Heart right ventricle (tissue), 16 donors: ENCODE measurements around the gene TRPM3. TPM values are rescaled to one million over a fixed set of nuclear protein-coding genes. Genes with fewer than 3 reads are reported as not detected.

Experiments
- ATAC-seq, 8 donors: fragments of 200-7000 bp; cut with Tn5 transposase; one replicate each; pipeline ENCODE4 v1.9.1; 2020; ENCODE audit warnings: mild to moderate bottlenecking in 8 of 8, moderate library complexity in 8 of 8, moderate number of reproducible peaks in 1 of 8
- DNase-seq, 2 donors: peaks; one replicate each; pipeline ENCODE4 v3.0.0-alpha.2; 2020
- H3K27ac ChIP-seq, 10 donors: fragments of 200-600 bp; sonication (generic) in 2 of 10; one replicate each; pipeline versions ENCODE4 v1.5.0 to v1.8.0; 2020 to 2022; ENCODE audit warnings: mild to moderate bottlenecking in 3 of 10
- H3K27me3 ChIP-seq, 7 donors: fragments of 200-600 bp; one replicate each; pipeline ENCODE4 v1.8.0; 2021 to 2022; ENCODE audit warnings: mild to moderate bottlenecking in 2 of 7
- H3K36me3 ChIP-seq, 9 donors: fragments of 200-600 bp; sonication (generic) in 1 of 9; one replicate each; pipeline versions ENCODE4 v1.5.0 to v1.8.0; 2020 to 2022; ENCODE audit warnings: mild to moderate bottlenecking in 2 of 9
- H3K4me1 ChIP-seq, 9 donors: fragments of 200-600 bp; sonication (generic) in 1 of 9; one replicate each; pipeline versions ENCODE4 v1.5.0 to v1.8.0; 2020 to 2022; ENCODE audit warnings: mild to moderate bottlenecking in 4 of 9
- H3K4me3 ChIP-seq, 10 donors: fragments of 200-600 bp; sonication (generic) in 2 of 10; one replicate each; pipeline versions ENCODE4 v1.5.0 to v1.8.0; 2020 to 2022; ENCODE audit warnings: mild to moderate bottlenecking in 7 of 10, moderate library complexity in 2 of 10
- H3K9me3 ChIP-seq, 11 donors: fragments of 200-600 bp in 10 of 11; sonication (generic) in 2 of 11; one replicate each; pipeline versions ENCODE4 v1.5.0 to v1.8.0; 2013 to 2022; ENCODE audit warnings: mild to moderate bottlenecking in 2 of 11, control low read depth in 1 of 11, moderate library complexity in 1 of 11
- CTCF ChIP-seq, 9 donors: fragments of 200-600 bp; sonication (generic) in 2 of 9; IDR thresholded peaks; one replicate each; pipeline versions ENCODE4 v1.5.0 to v1.8.0; 2021 to 2022; ENCODE audit warnings: antibody characterized with exemption in 9 of 9, mild to moderate bottlenecking in 5 of 9, moderate library complexity in 1 of 9
- whole genome bisulfite sequencing, 2 donors: extraction: QIAGEN DNeasy Blood & Tissue Kit; methylation state at CpG; one replicate each; pipeline ENCODE4 v1.1.7; 2013; ENCODE audit warnings: inconsistent platforms in 1 of 2; 5-methylcytosine and 5-hydroxymethylcytosine counted together
- intact Hi-C, 10 donors: fragments of 100-400 bp; cut with DNase I; formaldehyde crosslinking; loops; one replicate each; pipeline versions ENCODE4 v1.11.1 to v1.14.2; 2022
- polyA plus RNA-seq, 2 donors: library from polyadenylated mRNA; stranded (reverse); fragments of 200-250 nt; gene quantifications; one replicate each; pipeline ENCODE4 v1.2.3, GENCODE V29; 2013
- total RNA-seq, 10 donors: library from RNA; stranded (reverse); fragmentation: NEBNext Ultra II Directional in 3 of 10; extraction: Animal tissue kit (Norgen Biotek cat#: 25700) in 3 of 10; gene quantifications; one replicate each; pipeline versions ENCODE4 v1.2.1 to v1.2.4, GENCODE V29; 2021 to 2023
- donor health status: Arrhythmogenic right ventricular cardiomyopathy.
- donor health status: ischemic (EF 13 %, LVEDD 7.1; RV severe dilation, severe dysfunction).
- donor health status: healthy with polysubstance abuse.
- donor health status: DM: no; HTN: yes; CAD: no.
- donor health status: DM: no; HTN: no; CAD: no.
- donor health status: ischemic (EF 25% LVEDD 6.9; RV normal size, moderate dysfunction).
- donor health status: ischemic (EF 25% LVEDD 5.7; RV mildly dilated, moderate dysfunction).
- donor health status: healthy.
- donor health status: DM: yes; HTN: yes; CAD: no.
- donor health status: Ischemic cardiomyopathy.
- donor health status: ischemic (EF 35%, LVEDD 5.7; RV mildly dilated, moderate dysfunction).
- donor health status: nonischemic (EF 11% LVEDD 7.7; RV severe dilation, severe dysfunction).
- donor health status: DM: yes; HTN: yes; CAD: no.
- donor health status: PGD.
- donor health status: ischemic (EF 29% LVEDD 5.4; RV normal size, mild dysfunction).
- donor health status: nonischemic (EF 23%, LVEDD 6.1; RV moderate dilation, normal function).

Gene TRPM3
- total and polyA plus RNA-seq, 12 donors, result 0.05 to 1.3 (median 0.16) TPM; not detected in 1

- DNase-seq (no peak), ATAC-seq (no peak)
- H3K36me3 ChIP-seq, result no peaks in the 10 kb centered on the region
- peaks cover 0 to 36% (median 29%) of the 10 kb centered on the region in 9 donors for H3K4me1 ChIP-seq
- no peak overlapping the region for H3K27ac ChIP-seq
- TF ChIP-seq CTCF (IDR thresholded peaks at IDR 0.05), result no peak
- H3K4me3 ChIP-seq, result no peak overlapping the region
- no peaks in the 10 kb centered on the region for H3K27me3 ChIP-seq
- no peaks in the 10 kb centered on the region for H3K9me3 ChIP-seq
- 77 to 90% methylated on average over 7 of the region's 7 CpGs for WGBS, 2 donors
- intact Hi-C loops, result loop anchor here in 2 of 10 donors (5.0 to 10.0 kb wide), 2 partner anchors 79 to 157 kb away; no protein-coding TSS in a partner anchor
Measured at GRCh38 chr9:70581214-70581954, 540.0 kb downstream of the TRPM3 start.

DNA sequence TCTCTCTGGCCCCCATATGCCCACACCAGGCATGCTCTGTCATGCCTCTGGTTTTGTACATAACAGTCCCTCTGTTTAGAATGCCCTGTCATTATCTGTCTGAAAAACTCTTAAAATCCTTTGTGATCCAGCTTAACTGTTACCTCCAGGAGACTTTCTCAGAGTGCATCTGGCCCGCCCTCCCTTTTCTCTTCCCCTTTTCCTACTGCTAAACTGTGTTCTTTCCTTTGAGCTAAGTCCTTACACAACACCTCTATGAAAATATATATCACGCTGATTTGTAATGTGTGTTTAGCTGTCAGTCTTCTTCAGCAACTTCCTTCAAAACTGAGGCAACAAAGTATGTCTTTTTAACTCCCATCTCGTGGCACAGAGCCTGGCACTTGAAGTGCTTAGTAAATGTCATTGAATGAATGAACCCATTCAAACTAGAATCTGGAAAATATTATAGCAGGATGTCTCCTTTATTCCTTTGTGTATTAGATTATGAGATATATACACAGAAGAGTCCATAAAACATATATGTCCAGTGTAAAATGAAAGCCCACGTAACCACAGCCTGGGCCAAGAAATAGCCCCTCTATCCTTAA is 540.7 kb downstream of the TRPM3 start:
- Histone ChIP-seq H3K4me3 (no peak overlapping the region), H3K27me3 (no peaks in the 10 kb centered on the region), H3K9me3 (no peaks in the 10 kb centered on the region), H3K36me3 (no peaks in the 10 kb centered on the region), H3K27ac (no peak overlapping the region), H3K4me1 (peaks cover 0 to 36% (median 22%) of the 10 kb centered on the region in 9 donors)
- 85 to 89% methylated on average over 4 of the region's 4 CpGs for WGBS, 2 donors
- TF ChIP-seq CTCF (IDR thresholded peaks at IDR 0.05), result no peak
- ATAC-seq, result no peak
- intact Hi-C loops, result loop anchor here in 2 of 10 donors (5.0 to 10.0 kb wide), 2 partner anchors 78 to 156 kb away; no protein-coding TSS in a partner anchor
- no peak for DNase-seq

- DNase-seq (no peak), ATAC-seq (no peak)
- no peaks in the 10 kb centered on the region for H3K9me3 ChIP-seq
- no peak for TF ChIP-seq CTCF (IDR thresholded peaks at IDR 0.05)
- 86 to 89% methylated on average over 7 of the region's 7 CpGs for WGBS, 2 donors
- peaks cover 0 to 39% (median 12%) of the 10 kb centered on the region in 9 donors for H3K4me1 ChIP-seq
- H3K4me3 ChIP-seq, result no peak overlapping the region
- no peaks in the 10 kb centered on the region for H3K36me3 ChIP-seq
- intact Hi-C loops, result loop anchor here in 2 of 10 donors (5.0 to 10.0 kb wide), 3 partner anchors 65 to 155 kb away; no protein-coding TSS in a partner anchor
- no peaks in the 10 kb centered on the region for H3K27me3 ChIP-seq
- H3K27ac ChIP-seq, result no peak overlapping the region
Measured at GRCh38 chr9:70579686-70580085, 541.7 kb downstream of the TRPM3 start.

DNA sequence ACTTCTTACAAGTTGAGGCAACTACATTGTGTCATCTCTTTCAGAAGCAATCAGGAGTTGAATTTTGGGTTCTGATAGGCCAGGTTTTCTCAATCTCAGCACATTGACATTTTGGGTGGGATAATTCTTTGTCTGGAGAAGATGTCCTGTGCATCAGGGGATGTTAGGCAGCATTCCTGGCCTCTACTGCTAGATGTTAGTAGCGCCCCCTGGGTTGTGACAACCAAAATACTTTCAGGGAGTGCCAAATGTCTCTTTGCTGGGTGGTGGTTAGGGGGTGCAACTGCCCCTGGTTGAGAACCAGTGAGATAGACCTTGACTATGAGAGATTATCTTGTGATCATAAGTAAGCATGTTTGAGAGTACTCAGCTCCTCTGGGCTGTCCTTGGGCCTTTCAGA is 542.7 kb downstream of the TRPM3 start:
- Histone ChIP-seq H3K4me1 (peaks cover 0 to 40% (median 14%) of the 10 kb centered on the region in 9 donors), H3K36me3 (no peaks in the 10 kb centered on the region), H3K27ac (no peak overlapping the region), H3K9me3 (no peaks in the 10 kb centered on the region), H3K4me3 (no peak overlapping the region), H3K27me3 (no peaks in the 10 kb centered on the region)
- DNase-seq, result no peak
- no peak for ATAC-seq
- 91 to 95% methylated on average over 1 of the region's 1 CpG for WGBS, 2 donors
- TF ChIP-seq CTCF (IDR thresholded peaks at IDR 0.05), result peak in 1 of 9 donors; percentile 25
- intact Hi-C loops, result loop anchor here in 1 of 10 donors (10.0 kb wide), 1 partner anchor 64 kb away; no protein-coding TSS in a partner anchor
